IMR-90 (cell line): Measurements from ENCODE around the gene MED22. TPM values are rescaled to one million over a fixed set of nuclear protein-coding genes. Genes with fewer than 3 reads are reported as not detected.

Experiments
- ATAC-seq: fragments of 200-7000 bp; cut with Tn5 transposase; 2 replicates; pipeline ENCODE4 v1.9.1; 2020; ENCODE audit warnings: low read depth, mild to moderate bottlenecking, moderate library complexity
- BruUV-seq: library from RNA; stranded (reverse); fragments of 400-500 nt; replicated peaks from 2 replicates; lab custom pipeline; 2021; lab: Mats Ljungman, UMichigan
- CTCF ChIA-PET: fragments of 300-600 bp; formaldehyde crosslinking; extraction: SDS; loops from one replicate; lab custom pipeline; 2021; ENCODE audit warnings: antibody characterized with exemption; lab: Yijun Ruan, JAX
- POLR2A ChIA-PET: fragments of 300-600 bp; sonication (Branson Sonifier 250); formaldehyde crosslinking; loops from one replicate; lab custom pipeline; 2022; ENCODE audit warnings: antibody characterized with exemption; ENCODE audit not compliant: unreplicated experiment; lab: Charles Lee
- DNase-seq: peaks from one replicate; pipeline ENCODE4 v3.0.0; 2013
- H2AFZ ChIP-seq: replicated peaks from 2 replicates; pipeline ENCODE3; 2013; ENCODE audit warnings: low read length, mild to moderate bottlenecking; ENCODE audit not compliant: poor library complexity
- H2AK5ac ChIP-seq: 2 replicates; pipeline ENCODE4 v1.6.1; 2013; ENCODE audit warnings: low read depth, low read length, inconsistent platforms
- H2AK9ac ChIP-seq: replicated peaks from 2 replicates; pipeline ENCODE3; 2013; ENCODE audit warnings: mild to moderate bottlenecking, low read depth, low read length, moderate library complexity; ENCODE audit not compliant: poor library complexity
- H2BK120ac ChIP-seq: 2 replicates; pipeline ENCODE4 v1.6.1; 2013; ENCODE audit warnings: low read depth, low read length, inconsistent platforms
- H2BK15ac ChIP-seq: 3 replicates; pipeline ENCODE4 v1.6.1; 2013; ENCODE audit warnings: low read depth, low read length, inconsistent platforms
- H2BK20ac ChIP-seq: 2 replicates; pipeline ENCODE4 v1.6.1; 2013; ENCODE audit warnings: low read depth, mild to moderate bottlenecking, inconsistent platforms, low read length, moderate library complexity
- H2BK5ac ChIP-seq: 2 replicates; pipeline ENCODE4 v1.6.1; 2013; ENCODE audit warnings: mild to moderate bottlenecking, low read depth, low read length, inconsistent platforms; ENCODE audit not compliant: poor library complexity, severe bottlenecking
- H3K14ac ChIP-seq: replicated peaks from 2 replicates; pipeline ENCODE4 v1.6.1; 2013; ENCODE audit warnings: low read depth, low read length, inconsistent platforms
- H3K18ac ChIP-seq: 2 replicates; pipeline ENCODE4 v1.6.1; 2013; ENCODE audit warnings: low read depth, low read length, control low read depth
- H3K23ac ChIP-seq: 2 replicates; pipeline ENCODE4 v1.6.1; 2013; ENCODE audit warnings: low read depth, low read length, inconsistent platforms
- H3K27ac ChIP-seq: 2 replicates; pipeline ENCODE4 v1.5.1; 2013; ENCODE audit warnings: mild to moderate bottlenecking, control low read depth, low read length; ENCODE audit not compliant: insufficient read depth
- H3K27me3 ChIP-seq: 2 replicates; pipeline ENCODE4 v1.6.1; 2013; ENCODE audit warnings: low read length; ENCODE audit not compliant: control insufficient read depth, insufficient read depth
- H3K36me3 ChIP-seq: 2 replicates; pipeline ENCODE4 v1.6.1; 2013; ENCODE audit warnings: low read length, mixed read lengths; ENCODE audit not compliant: control insufficient read depth, insufficient read depth
- H3K4ac ChIP-seq: 2 replicates; pipeline ENCODE4 v1.6.1; 2013; ENCODE audit warnings: low read depth, low read length, inconsistent platforms
- H3K4me1 ChIP-seq: 2 replicates; pipeline ENCODE4 v1.6.1; 2013; ENCODE audit warnings: low read length, mixed read lengths; ENCODE audit not compliant: control insufficient read depth, insufficient read depth
- H3K4me2 ChIP-seq: 2 replicates; pipeline ENCODE4 v1.6.1; 2013; ENCODE audit warnings: low read depth, mild to moderate bottlenecking, control low read depth, low read length, moderate library complexity
- H3K4me3 ChIP-seq: 2 replicates; pipeline ENCODE4 v1.5.1; 2013; ENCODE audit warnings: low read depth, mild to moderate bottlenecking, control low read depth, low read length, moderate library complexity; ENCODE audit not compliant: insufficient read depth
- H3K56ac ChIP-seq: 2 replicates; pipeline ENCODE4 v1.6.1; 2013; ENCODE audit warnings: low read length, inconsistent platforms; ENCODE audit not compliant: insufficient read depth; ENCODE audit errors: extremely low read depth
- H3K79me1 ChIP-seq, 2 experiments: 2 replicates each; pipeline ENCODE4 v1.6.1; 2013; ENCODE audit warnings: low read length in 2 of 2, inconsistent platforms in 1 of 2, low read depth in 1 of 2
- H3K9ac ChIP-seq: 2 replicates; pipeline ENCODE4 v1.6.1; 2013; ENCODE audit warnings: low read depth, low read length, control low read depth
- H3K9me1 ChIP-seq: 2 replicates; pipeline ENCODE4 v1.6.1; 2013; ENCODE audit warnings: low read length, inconsistent platforms; ENCODE audit not compliant: insufficient read depth
- H3K9me3 ChIP-seq: 2 replicates; pipeline ENCODE4 v1.6.1; 2013; ENCODE audit warnings: low read length; ENCODE audit not compliant: control insufficient read depth, insufficient read depth
- H4K20me1 ChIP-seq: 2 replicates; pipeline ENCODE4 v1.6.1; 2013; ENCODE audit warnings: low read length, inconsistent platforms; ENCODE audit not compliant: insufficient read depth
- H4K5ac ChIP-seq: 2 replicates; pipeline ENCODE4 v1.6.1; 2013; ENCODE audit warnings: mild to moderate bottlenecking, low read depth, low read length, control low read depth
- H4K8ac ChIP-seq, 2 experiments: 2 replicates each; pipeline ENCODE4 v1.6.1; 2013; ENCODE audit warnings: low read depth in 2 of 2, low read length in 2 of 2, control low read depth in 1 of 2, inconsistent platforms in 1 of 2
- H4K91ac ChIP-seq: 2 replicates; pipeline ENCODE4 v1.6.1; 2013; ENCODE audit warnings: low read depth, low read length, inconsistent platforms; ENCODE audit not compliant: insufficient read depth
- CEBPB ChIP-seq: IDR thresholded peaks from 2 replicates; pipeline ENCODE4 v1.6.1; 2012; ENCODE audit warnings: low read depth, low read length, improper control_type of control experiment
- FOS ChIP-seq: fragments of 150-350 bp; IDR thresholded peaks from 2 replicates; pipeline ENCODE4 v1.6.1; 2016; ENCODE audit warnings: low read depth, low read length
- MAZ ChIP-seq: IDR thresholded peaks from 2 replicates; pipeline ENCODE4 v1.6.1; 2012; ENCODE audit warnings: low read depth, mild to moderate bottlenecking, low read length, improper control_type of control experiment, moderate library complexity, borderline replicate concordance
- NFE2L2 ChIP-seq: fragments of 150-350 bp; IDR thresholded peaks from 2 replicates; pipeline ENCODE4 v1.6.1; 2016; ENCODE audit warnings: low read depth, mild to moderate bottlenecking, low read length
- RAD21 ChIP-seq: IDR thresholded peaks from 2 replicates; pipeline ENCODE4 v1.6.1; 2012; ENCODE audit warnings: low read length, improper control_type of control experiment
- SMC3 ChIP-seq: fragments of 150-350 bp; IDR thresholded peaks from 2 replicates; pipeline ENCODE4 v1.6.1; 2016; ENCODE audit warnings: low read depth, mild to moderate bottlenecking, antibody characterized with exemption, low read length, moderate library complexity
- WGBS, 2 experiments: methylation state at CpG; one replicate each; pipeline versions ENCODE4 v1.1.5 to v1.1.7; 2013; ENCODE audit warnings: missing lambda C conversion rate in 2 of 2; ENCODE audit not compliant: insufficient read length in 1 of 2; ENCODE audit errors: extremely low coverage in 2 of 2; 5-methylcytosine and 5-hydroxymethylcytosine counted together
- dilution Hi-C: fragments of 300-500 bp; cut with HindIII; formaldehyde crosslinking; loops from one replicate; pipeline ENCODE4 v1.14.3; 2018; ENCODE audit warnings: low sequenced_read_pairs; ENCODE audit not compliant: unreplicated experiment
- in situ Hi-C: fragments of 300-500 bp; cut with MboI; formaldehyde crosslinking; loops from 3 replicates; pipeline ENCODE4 v1.14.3; 2019; ENCODE audit warnings: low sequenced_read_pairs, inconsistent platforms, mixed read lengths
- intact Hi-C: fragments of 100-400 bp; cut with micrococcal nuclease; formaldehyde crosslinking; loops from 2 replicates; pipeline ENCODE4 v1.10.0; 2022
- polyA plus RNA-seq, 3 experiments: library from polyadenylated mRNA; depleted of rRNA; stranded (reverse); fragments of >200 nt; gene quantifications; 2 replicates each; pipeline ENCODE4 v1.2.3, GENCODE V29; 2012; ENCODE audit warnings: low replicate concordance in 1 of 3
- total RNA-seq: library from RNA; depleted of rRNA; stranded (reverse); fragments of >200 nt; gene quantifications from 2 replicates; pipeline ENCODE4 v1.2.3, GENCODE V29; 2012
- TF ChIP-seq, protein P1 (sequence below): fragments of 150-350 bp; IDR thresholded peaks from 2 replicates; pipeline ENCODE4 v1.6.1; 2016; ENCODE audit warnings: low read depth, mild to moderate bottlenecking, low read length, moderate library complexity, borderline replicate concordance

MED22 gene
- total and polyA plus RNA-seq, 2 of the 4 experiments (the other 2 are of a cell fraction): 7.9 to 28.3 TPM

GRCh38 chr9:133385452-133385851 is 37.5 kb upstream of the MED22 start:
- no peak overlapping the region for H3K18ac ChIP-seq
- intact Hi-C loops: no loop called here
- ATAC-seq: no peak
- H4K8ac ChIP-seq: no peak overlapping the region
- no peak overlapping the region for H2BK120ac ChIP-seq
- H3K4me1 ChIP-seq: no peaks in the 10 kb centered on the region
- no peak overlapping the region for H2BK20ac ChIP-seq
- dilution Hi-C loops: no loop called here
- H3K56ac ChIP-seq: no peak overlapping the region
- H4K5ac ChIP-seq: no peak overlapping the region
- no peak overlapping the region for H2BK15ac ChIP-seq
- CTCF ChIA-PET: no interaction called here
- H3K9me1 ChIP-seq: no peaks in the 10 kb centered on the region
- POLR2A ChIA-PET: no interaction called here
- no peak overlapping the region for H2AFZ ChIP-seq
- H3K27ac ChIP-seq: no peak overlapping the region
- H3K4me3 ChIP-seq: no peak overlapping the region
- H2BK5ac ChIP-seq: no peak overlapping the region
- H3K23ac ChIP-seq: no peak overlapping the region
- H3K9ac ChIP-seq: no peak overlapping the region
- DNase-seq: no peak
- no peak for TF ChIP-seq FOS
- no peak for TF ChIP-seq MAZ
- TF ChIP-seq SMC3: no peak
- TF ChIP-seq NFE2L2: no peak
- TF ChIP-seq, protein P1, sequence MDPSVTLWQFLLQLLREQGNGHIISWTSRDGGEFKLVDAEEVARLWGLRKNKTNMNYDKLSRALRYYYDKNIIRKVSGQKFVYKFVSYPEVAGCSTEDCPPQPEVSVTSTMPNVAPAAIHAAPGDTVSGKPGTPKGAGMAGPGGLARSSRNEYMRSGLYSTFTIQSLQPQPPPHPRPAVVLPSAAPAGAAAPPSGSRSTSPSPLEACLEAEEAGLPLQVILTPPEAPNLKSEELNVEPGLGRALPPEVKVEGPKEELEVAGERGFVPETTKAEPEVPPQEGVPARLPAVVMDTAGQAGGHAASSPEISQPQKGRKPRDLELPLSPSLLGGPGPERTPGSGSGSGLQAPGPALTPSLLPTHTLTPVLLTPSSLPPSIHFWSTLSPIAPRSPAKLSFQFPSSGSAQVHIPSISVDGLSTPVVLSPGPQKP: no peak
- TF ChIP-seq CEBPB: no peak
- no peak for TF ChIP-seq RAD21
- WGBS, 2 experiments: 64% methylated on average over 8 of the region's 14 CpGs; no CpG with 5 or more reads in 1 of the 2 experiments
- H3K4ac ChIP-seq: no peak overlapping the region
- no TSS peak for BruUV-seq
- H2AK9ac ChIP-seq: no peak overlapping the region
- H3K4me2 ChIP-seq: no peak overlapping the region
- no peak overlapping the region for H3K14ac ChIP-seq
- H3K36me3 ChIP-seq: no peaks in the 10 kb centered on the region
- H4K91ac ChIP-seq: no peak overlapping the region
- H3K27me3 ChIP-seq: peaks cover 1% of the 10 kb centered on the region; the same call in 1 of the 2 replicates
- H2AK5ac ChIP-seq: no peak overlapping the region
- no peaks in the 10 kb centered on the region for H3K9me3 ChIP-seq
- H4K20me1 ChIP-seq: no peaks in the 10 kb centered on the region; the same call in 1 of the 2 replicates
- H3K79me1 ChIP-seq: no peaks in the 10 kb centered on the region
- in situ Hi-C loops: no loop called here
